HepG2 (cell line): ENCODE data around the gene IKZF5. TPM values are rescaled to one million over a fixed set of nuclear protein-coding genes. Genes with fewer than 3 reads are reported as not detected.

Source experiments
- EEA1 ChIP-seq: sonication (generic); formaldehyde crosslinking; IDR thresholded peaks from 2 replicates; pipeline ENCODE4 v1.5.1; 2020; ENCODE audit warnings: mild to moderate bottlenecking, missing genetic modification reagents, borderline replicate concordance
- PCBP1 ChIP-seq: fragments of 200-400 bp; formaldehyde crosslinking; IDR thresholded peaks from 2 replicates; pipeline ENCODE4 v1.6.1; 2017; ENCODE audit warnings: mild to moderate bottlenecking, low read depth, low read length, borderline replicate concordance
- SPEN ChIP-seq: sonication (generic); formaldehyde crosslinking; IDR thresholded peaks from 2 replicates; pipeline ENCODE4 v1.5.1; 2020; ENCODE audit warnings: low read depth, mild to moderate bottlenecking, missing genetic modification reagents
- ZBTB40 ChIP-seq, 2 experiments: fragments of 450-650 bp in 1 of 2; sonication (generic) in 1 of 2; formaldehyde crosslinking in 1 of 2; IDR thresholded peaks; 2 replicates each; pipeline versions ENCODE4 v1.6.1 to v1.8.0; 2016 to 2022; ENCODE audit warnings: antibody characterized with exemption in 1 of 2, mild to moderate bottlenecking in 1 of 2, missing genetic modification reagents in 1 of 2
- ZNF232 ChIP-seq: sonication (generic); formaldehyde crosslinking; IDR thresholded peaks from 2 replicates; pipeline ENCODE4 v1.4.0; 2020; ENCODE audit warnings: missing genetic modification reagents, borderline replicate concordance
- ZNF253 ChIP-seq: sonication (generic); formaldehyde crosslinking; IDR thresholded peaks from 2 replicates; pipeline ENCODE4 v1.8.0; 2022; ENCODE audit warnings: mild to moderate bottlenecking, missing genetic modification reagents, borderline replicate concordance
- ZNF280D ChIP-seq: sonication (generic); formaldehyde crosslinking; IDR thresholded peaks from 2 replicates; pipeline ENCODE4 v1.5.1; 2020; ENCODE audit warnings: mild to moderate bottlenecking, missing genetic modification reagents
- ZNF468 ChIP-seq: sonication (generic); formaldehyde crosslinking; IDR thresholded peaks from 2 replicates; pipeline ENCODE4 v1.8.0; 2022; ENCODE audit warnings: mild to moderate bottlenecking, moderate library complexity, missing genetic modification reagents
- ZNF589 ChIP-seq: sonication (generic); formaldehyde crosslinking; conservative IDR thresholded peaks from 2 replicates; pipeline ENCODE4 v1.8.0; 2022; ENCODE audit warnings: mild to moderate bottlenecking, moderate library complexity, missing genetic modification reagents
- ZNF652 ChIP-seq: IDR thresholded peaks from 2 replicates; pipeline ENCODE4 v1.6.1; 2016; ENCODE audit warnings: low read depth, borderline replicate concordance
- ZNF839 ChIP-seq: sonication (generic); formaldehyde crosslinking; IDR thresholded peaks from 2 replicates; pipeline ENCODE4 v1.4.0; 2020; ENCODE audit warnings: missing genetic modification reagents, mild to moderate bottlenecking, borderline replicate concordance
- ZXDC ChIP-seq: sonication (generic); formaldehyde crosslinking; IDR thresholded peaks from 2 replicates; pipeline ENCODE4 v1.5.0; 2020; ENCODE audit warnings: mild to moderate bottlenecking, missing genetic modification reagents
- polyA plus RNA-seq, 8 experiments: library from polyadenylated mRNA; depleted of rRNA in 3 of 8; stranded (reverse) in 7 of 8; unstranded in 1 of 8; fragments of >200 nt; fragmentation: Illumina TruSeq in 4 of 8; extraction: Trizol in 4 of 8; gene quantifications; 2 replicates each; pipeline versions ENCODE4 v1.2.1 to v1.2.3, GENCODE V29; 2011 to 2016; ENCODE audit warnings: low read depth in 4 of 8, missing spikeins in 1 of 8, mixed read lengths in 1 of 8; ENCODE audit not compliant: insufficient read depth in 1 of 8
- total RNA-seq, 5 experiments: library from RNA; depleted of rRNA; stranded (reverse); fragments of >200 nt; fragmentation: Illumina TruSeq; extraction: Trizol; gene quantifications; 2 replicates each; pipeline ENCODE4 v1.2.3, GENCODE V29; 2016; ENCODE audit warnings: low read depth in 1 of 5

The IKZF5 gene
- total and polyA plus RNA-seq, 2 of the 13 experiments (the other 11 are each of a cell fraction or from before 2014, with no cell fraction given) = 3.7 to 12.0 TPM

GRCh38 chr10:122980209-122981065, 28.2 kb downstream of the IKZF5 start, which contains the start of gene PSTK (continued):
- peak; percentile 83 for TF ChIP-seq ZXDC (CRISPR knock-in tag)
- no peak for TF ChIP-seq EEA1 (CRISPR knock-in tag)
- TF ChIP-seq PCBP1 = no peak
- no peak for TF ChIP-seq ZNF468 (CRISPR knock-in tag)
- no peak for TF ChIP-seq ZNF280D (CRISPR knock-in tag)
- peak; percentile 65 for TF ChIP-seq SPEN (CRISPR knock-in tag)
- no peak for TF ChIP-seq ZNF253 (CRISPR knock-in tag)
- peak; percentile 57 for TF ChIP-seq ZNF589
- TF ChIP-seq ZNF652 = no peak
- no peak for TF ChIP-seq ZBTB40 (IDR thresholded peaks at IDR 0.05)
- TF ChIP-seq ZBTB40 (CRISPR knock-in tag; IDR thresholded peaks at IDR 0.05) = 0 out of 2 replicates have a peak, but pooled peaks have one; percentile 71
- TF ChIP-seq ZNF232 (CRISPR knock-in tag) = peak; percentile 82; the same call in 1 of the 2 replicates
- no peak for TF ChIP-seq ZNF839 (CRISPR knock-in tag)
